ENCODE results near the gene PIPOX. TPM values are rescaled to one million over a fixed set of nuclear protein-coding genes. Genes with fewer than 3 reads are reported as not detected.

PIPOX gene
- total and polyA plus RNA-seq, 2 experiments from 2014 or later = 10.2 to 15.8 TPM

DNA sequence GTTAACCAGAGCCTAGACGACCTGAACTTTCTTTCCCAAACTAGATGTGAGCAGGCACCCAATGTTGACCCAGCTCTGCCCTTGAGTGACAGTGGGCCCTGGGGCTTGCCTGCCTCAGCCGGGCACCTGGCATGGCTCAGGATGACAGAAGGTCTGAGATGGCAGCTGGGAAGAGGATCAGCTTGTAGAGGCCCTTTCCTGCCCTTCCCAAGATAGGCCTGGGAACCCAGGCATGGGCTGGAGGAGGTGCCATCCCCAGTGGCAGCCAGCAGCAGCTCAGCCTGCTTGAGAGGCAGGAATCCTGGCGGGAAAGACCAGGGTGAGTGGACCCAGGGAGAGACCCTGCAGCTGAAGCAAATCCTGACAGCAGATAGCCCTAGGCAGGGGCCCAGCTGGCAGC, 59.1 kb downstream of the PIPOX start:
- Histone ChIP-seq H3K27me3 (no peaks in the 10 kb centered on the region), H3K4me3 (no peak overlapping the region), H3K9me3 (ENCODE audit: low read depth) (no peaks in the 10 kb centered on the region), H2AFZ (no peak overlapping the region), H3K27ac (no peak overlapping the region), H3K4me1 (ENCODE audit: insufficient read depth) (no peaks in the 10 kb centered on the region), H3K9me2 (replicated peaks; ENCODE audit: insufficient read depth) (no peaks in the 10 kb centered on the region), H4K20me1 (ENCODE audit: insufficient read depth, poor library complexity, severe bottlenecking) (no peaks in the 10 kb centered on the region), H3K4me2 (no peak overlapping the region), H3K36me3 (replicated peaks; ENCODE audit: insufficient read depth, low read depth) (no peaks in the 10 kb centered on the region), H3K79me2 (no peaks in the 10 kb centered on the region)
- TF ChIP-seq EZH2 (IDR thresholded peaks at IDR 0.05; ENCODE audit: borderline replicate concordance) = no peak
- no peak for TF ChIP-seq EZH2phosphoT487 (IDR thresholded peaks at IDR 0.05; ENCODE audit: low read depth, severe bottlenecking, unreplicated experiment)
- TF ChIP-seq CTCF (IDR thresholded peaks at IDR 0.05; ENCODE audit: poor library complexity) = no peak
- DNase-seq (ENCODE audit: low spot score) = no peak
- 77% methylated on average over 3 of the region's 3 CpGs for WGBS (ENCODE audit: low lambda C conversion rate, missing lambda C conversion rate)

- Histone ChIP-seq H3K4me2 (no peak overlapping the region), H3K9me3 (ENCODE audit: low read depth) (no peaks in the 10 kb centered on the region), H3K36me3 (replicated peaks; ENCODE audit: insufficient read depth, low read depth) (no peaks in the 10 kb centered on the region), H3K79me2 (no peaks in the 10 kb centered on the region), H3K4me3 (no peak overlapping the region), H2AFZ (no peak overlapping the region), H4K20me1 (ENCODE audit: insufficient read depth, poor library complexity, severe bottlenecking) (no peaks in the 10 kb centered on the region), H3K27ac (no peak overlapping the region), H3K27me3 (no peaks in the 10 kb centered on the region), H3K9me2 (replicated peaks; ENCODE audit: insufficient read depth) (no peaks in the 10 kb centered on the region), H3K4me1 (ENCODE audit: insufficient read depth) (no peaks in the 10 kb centered on the region)
- TF ChIP-seq CTCF (IDR thresholded peaks at IDR 0.05; ENCODE audit: poor library complexity) = no peak
- TF ChIP-seq EZH2phosphoT487 (IDR thresholded peaks at IDR 0.05; ENCODE audit: low read depth, severe bottlenecking, unreplicated experiment) = no peak
- no peak for TF ChIP-seq EZH2 (IDR thresholded peaks at IDR 0.05; ENCODE audit: borderline replicate concordance)
- WGBS (ENCODE audit: low lambda C conversion rate, missing lambda C conversion rate) = 83% methylated on average over 11 of the region's 11 CpGs
- no peak for DNase-seq (ENCODE audit: low spot score)
Observed at GRCh38 chr17:29102741-29103181, 59.8 kb downstream of the PIPOX start.

DNA sequence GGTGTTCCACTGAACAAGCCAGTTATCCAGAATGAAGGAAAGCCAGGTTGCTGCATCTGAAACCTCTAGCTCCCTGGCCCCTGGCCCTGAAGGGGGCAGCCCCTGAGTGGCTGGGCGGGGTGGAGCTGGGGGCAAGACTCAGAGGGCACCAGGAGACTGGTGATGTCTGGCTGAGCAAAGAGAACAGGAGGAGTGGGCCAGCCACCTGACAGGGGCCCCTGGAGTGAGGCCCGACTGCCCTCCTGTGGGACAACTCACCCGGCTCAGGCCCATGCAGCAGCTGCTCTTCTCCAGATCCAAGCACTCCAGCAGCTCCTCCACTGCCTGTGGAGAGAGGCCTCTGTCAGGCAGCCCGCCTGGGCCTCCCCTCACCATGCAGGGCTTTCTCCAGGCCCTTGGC, 60.4 kb downstream of the PIPOX start:
- peaks cover 3% of the 10 kb centered on the region for H3K4me1 ChIP-seq (ENCODE audit: insufficient read depth)
- H3K9me2 ChIP-seq (replicated peaks; ENCODE audit: insufficient read depth) = no peaks in the 10 kb centered on the region
- no peaks in the 10 kb centered on the region for H3K36me3 ChIP-seq (replicated peaks; ENCODE audit: insufficient read depth, low read depth)
- DNase-seq (ENCODE audit: low spot score) = no peak
- H3K79me2 ChIP-seq = no peaks in the 10 kb centered on the region
- no peaks in the 10 kb centered on the region for H4K20me1 ChIP-seq (ENCODE audit: insufficient read depth, poor library complexity, severe bottlenecking)
- H3K27me3 ChIP-seq = no peaks in the 10 kb centered on the region
- H3K27ac ChIP-seq = no peak overlapping the region
- H3K9me3 ChIP-seq (ENCODE audit: low read depth) = no peaks in the 10 kb centered on the region
- H2AFZ ChIP-seq = no peak overlapping the region
- H3K4me2 ChIP-seq = no peak overlapping the region
- 88% methylated on average over 4 of the region's 4 CpGs for whole genome bisulfite sequencing (ENCODE audit: low lambda C conversion rate, missing lambda C conversion rate)
- no peak overlapping the region for H3K4me3 ChIP-seq
- TF ChIP-seq EZH2phosphoT487 (IDR thresholded peaks at IDR 0.05; ENCODE audit: low read depth, severe bottlenecking, unreplicated experiment) = no peak
- no peak for TF ChIP-seq EZH2 (IDR thresholded peaks at IDR 0.05; ENCODE audit: borderline replicate concordance)
- TF ChIP-seq CTCF (IDR thresholded peaks at IDR 0.05; ENCODE audit: poor library complexity) = no peak

Other genes with a start within 250 kb of the PIPOX start
- gene FAM222B, start 200.4 kb upstream of the PIPOX start, total RNA-seq = 7.9 and 10.3 TPM in 2 replicates
- gene FAM222B, start 200.4 kb upstream of the PIPOX start, polyA plus RNA-seq = 28.5 and 36.0 TPM in 2 replicates
- 30.0 and 42.8 TPM in 2 replicates for gene ERAL1, start 188.1 kb upstream of the PIPOX start, total RNA-seq
- 56.2 and 77.1 TPM in 2 replicates for gene ERAL1, start 188.1 kb upstream of the PIPOX start, polyA plus RNA-seq
- gene FLOT2, start 145.4 kb upstream of the PIPOX start, total RNA-seq = 31.8 and 42.0 TPM in 2 replicates
- 56.4 and 64.0 TPM in 2 replicates for gene FLOT2, start 145.4 kb upstream of the PIPOX start, polyA plus RNA-seq
- 14.9 and 22.4 TPM in 2 replicates for gene DHRS13, start 140.1 kb upstream of the PIPOX start, total RNA-seq
- gene DHRS13, start 140.1 kb upstream of the PIPOX start, polyA plus RNA-seq = 10.8 and 15.4 TPM in 2 replicates
- 18.2 and 19.0 TPM in 2 replicates for gene PHF12, start 91.6 kb upstream of the PIPOX start, total RNA-seq
- gene PHF12, start 91.6 kb upstream of the PIPOX start, polyA plus RNA-seq = 10.0 and 12.1 TPM in 2 replicates
- 1.2 TPM in 1 of 2 replicates, not detected in the other for gene SEZ6, start 37.1 kb upstream of the PIPOX start, total RNA-seq
- 0.58 and 0.81 TPM in 2 replicates for gene SEZ6, start 37.1 kb upstream of the PIPOX start, polyA plus RNA-seq
- 22.0 and 35.6 TPM in 2 replicates for gene MYO18A, start 137.3 kb downstream of the PIPOX start, total RNA-seq
- gene MYO18A, start 137.3 kb downstream of the PIPOX start, polyA plus RNA-seq = 32.2 and 33.8 TPM in 2 replicates
- not detected in 2 replicates for gene CRYBA1, start 203.7 kb downstream of the PIPOX start, total RNA-seq
- gene CRYBA1, start 203.7 kb downstream of the PIPOX start, polyA plus RNA-seq = not detected in 2 replicates